Ovary (tissue), 1 donor: ENCODE measurements around the gene ISG20.

Source experiments
- EP300 ChIP-seq: sonication (generic); formaldehyde crosslinking; IDR thresholded peaks from one replicate; pipeline ENCODE4 v1.6.1; 2017; ENCODE audit warnings: antibody characterized with exemption
- POLR2A ChIP-seq: fragments of 450-650 bp; IDR thresholded peaks from one replicate; pipeline ENCODE4 v1.6.1; 2017; ENCODE audit warnings: antibody characterized with exemption, mild to moderate bottlenecking, moderate library complexity

DNA sequence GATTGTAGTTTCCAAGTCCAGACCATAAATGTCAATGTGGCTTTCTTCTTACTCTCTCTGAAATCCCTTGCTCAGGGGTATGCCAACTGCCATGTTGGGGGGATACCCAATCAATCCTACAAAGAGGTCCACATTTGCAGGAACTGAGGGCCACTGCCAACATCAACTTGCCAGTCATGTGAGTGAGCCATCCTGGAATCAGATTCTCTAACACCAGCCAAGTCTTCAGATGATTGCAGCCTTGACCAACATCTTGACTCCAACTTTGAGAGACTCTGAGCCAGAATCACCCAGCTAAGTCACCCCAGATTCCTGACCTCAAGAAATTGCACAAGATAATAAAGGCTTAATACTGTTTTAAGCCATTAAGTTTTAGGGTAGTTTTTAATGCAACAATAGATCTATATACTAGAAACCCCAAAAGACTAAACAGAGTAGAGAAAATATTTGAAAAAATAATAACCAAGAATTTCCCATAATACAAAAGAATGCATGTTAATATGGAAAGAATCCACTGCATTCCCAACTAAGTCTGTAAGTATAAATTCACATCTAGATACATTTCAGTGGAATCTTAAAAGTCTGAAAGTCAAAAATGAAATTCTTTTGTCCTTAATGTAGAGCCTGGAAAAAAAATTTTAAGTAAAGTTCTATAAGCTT lies 22.4 kb downstream of the ISG20 start:
- TF ChIP-seq POLR2A = no peak
- no peak for TF ChIP-seq EP300
